PFSK-1 (cell line): Measurements from ENCODE around the gene TRIM7.

Experiments used
- FOXP2 ChIP-seq: optimal IDR thresholded peaks from 2 replicates; pipeline ENCODE3; 2011; ENCODE audit warnings: borderline replicate concordance, control low read depth, inconsistent platforms; ENCODE audit not compliant: insufficient read depth; ENCODE audit errors: extremely low read length, extremely low read depth
- POLR2AphosphoS5 ChIP-seq: IDR thresholded peaks from 2 replicates; pipeline ENCODE4 v1.6.1; 2012; ENCODE audit warnings: low read depth, mild to moderate bottlenecking, control low read depth, low read length, moderate library complexity
- SIN3A ChIP-seq: IDR thresholded peaks from 2 replicates; pipeline ENCODE4 v1.6.1; 2012; ENCODE audit warnings: mild to moderate bottlenecking, low read length, moderate library complexity, borderline replicate concordance; ENCODE audit not compliant: insufficient read depth
- TAF1 ChIP-seq: IDR thresholded peaks from 2 replicates; pipeline ENCODE4 v1.6.1; 2012; ENCODE audit warnings: low read length, control low read depth, borderline replicate concordance; ENCODE audit not compliant: insufficient read depth
- TF ChIP-seq, protein P1 (sequence below), 2 experiments: IDR thresholded peaks; 2 replicates each; pipeline versions ENCODE4 v1.6.1 to v1.8.0; 2011 to 2012; ENCODE audit warnings: low read depth in 2 of 2, low read length in 2 of 2, control low read depth in 1 of 2, inconsistent platforms in 1 of 2, mild to moderate bottlenecking in 1 of 2, moderate library complexity in 1 of 2; ENCODE audit not compliant: insufficient read depth in 1 of 2

TRIM7 gene

DNA sequence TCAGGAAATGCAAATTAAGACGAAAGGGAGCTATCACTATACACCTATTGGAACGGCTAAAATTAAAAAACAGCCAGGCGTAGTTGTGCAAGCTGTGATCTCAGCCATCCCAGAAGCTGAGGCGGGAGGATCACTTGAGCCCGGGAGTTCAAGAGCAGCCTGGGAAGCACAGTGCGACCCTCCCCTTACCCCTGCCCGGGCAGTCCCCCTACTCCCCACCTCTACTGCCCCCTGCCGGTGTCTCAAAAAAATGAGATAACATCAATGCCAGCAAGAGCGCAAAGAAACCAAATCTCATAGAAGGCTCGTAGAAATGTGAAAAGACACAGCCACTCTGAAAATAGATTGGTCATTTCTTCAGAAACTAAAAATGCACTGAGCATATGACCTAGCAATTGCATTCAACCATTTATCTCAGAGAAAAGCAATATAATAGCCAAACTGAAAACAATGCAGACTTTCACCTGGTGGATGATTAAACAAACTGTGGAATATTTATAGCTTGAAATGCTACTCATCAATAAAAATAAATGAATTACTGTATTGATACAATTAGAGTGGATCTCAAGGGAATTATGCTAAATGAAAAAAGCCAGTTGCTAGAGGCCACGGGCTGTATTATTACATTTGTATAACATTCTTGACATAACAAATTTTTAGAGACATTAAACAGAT is 37.0 kb downstream of the TRIM7 start:
- TF ChIP-seq, protein P1, sequence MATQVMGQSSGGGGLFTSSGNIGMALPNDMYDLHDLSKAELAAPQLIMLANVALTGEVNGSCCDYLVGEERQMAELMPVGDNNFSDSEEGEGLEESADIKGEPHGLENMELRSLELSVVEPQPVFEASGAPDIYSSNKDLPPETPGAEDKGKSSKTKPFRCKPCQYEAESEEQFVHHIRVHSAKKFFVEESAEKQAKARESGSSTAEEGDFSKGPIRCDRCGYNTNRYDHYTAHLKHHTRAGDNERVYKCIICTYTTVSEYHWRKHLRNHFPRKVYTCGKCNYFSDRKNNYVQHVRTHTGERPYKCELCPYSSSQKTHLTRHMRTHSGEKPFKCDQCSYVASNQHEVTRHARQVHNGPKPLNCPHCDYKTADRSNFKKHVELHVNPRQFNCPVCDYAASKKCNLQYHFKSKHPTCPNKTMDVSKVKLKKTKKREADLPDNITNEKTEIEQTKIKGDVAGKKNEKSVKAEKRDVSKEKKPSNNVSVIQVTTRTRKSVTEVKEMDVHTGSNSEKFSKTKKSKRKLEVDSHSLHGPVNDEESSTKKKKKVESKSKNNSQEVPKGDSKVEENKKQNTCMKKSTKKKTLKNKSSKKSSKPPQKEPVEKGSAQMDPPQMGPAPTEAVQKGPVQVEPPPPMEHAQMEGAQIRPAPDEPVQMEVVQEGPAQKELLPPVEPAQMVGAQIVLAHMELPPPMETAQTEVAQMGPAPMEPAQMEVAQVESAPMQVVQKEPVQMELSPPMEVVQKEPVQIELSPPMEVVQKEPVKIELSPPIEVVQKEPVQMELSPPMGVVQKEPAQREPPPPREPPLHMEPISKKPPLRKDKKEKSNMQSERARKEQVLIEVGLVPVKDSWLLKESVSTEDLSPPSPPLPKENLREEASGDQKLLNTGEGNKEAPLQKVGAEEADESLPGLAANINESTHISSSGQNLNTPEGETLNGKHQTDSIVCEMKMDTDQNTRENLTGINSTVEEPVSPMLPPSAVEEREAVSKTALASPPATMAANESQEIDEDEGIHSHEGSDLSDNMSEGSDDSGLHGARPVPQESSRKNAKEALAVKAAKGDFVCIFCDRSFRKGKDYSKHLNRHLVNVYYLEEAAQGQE (IDR thresholded peaks at IDR 0.05; ENCODE audit: insufficient read depth in 1 of 2, low read depth in 2 of 2, low read length in 2 of 2), result no peak
- TF ChIP-seq POLR2AphosphoS5 (no peak), SIN3A (no peak), FOXP2 (no peak), TAF1 (no peak)

DNA sequence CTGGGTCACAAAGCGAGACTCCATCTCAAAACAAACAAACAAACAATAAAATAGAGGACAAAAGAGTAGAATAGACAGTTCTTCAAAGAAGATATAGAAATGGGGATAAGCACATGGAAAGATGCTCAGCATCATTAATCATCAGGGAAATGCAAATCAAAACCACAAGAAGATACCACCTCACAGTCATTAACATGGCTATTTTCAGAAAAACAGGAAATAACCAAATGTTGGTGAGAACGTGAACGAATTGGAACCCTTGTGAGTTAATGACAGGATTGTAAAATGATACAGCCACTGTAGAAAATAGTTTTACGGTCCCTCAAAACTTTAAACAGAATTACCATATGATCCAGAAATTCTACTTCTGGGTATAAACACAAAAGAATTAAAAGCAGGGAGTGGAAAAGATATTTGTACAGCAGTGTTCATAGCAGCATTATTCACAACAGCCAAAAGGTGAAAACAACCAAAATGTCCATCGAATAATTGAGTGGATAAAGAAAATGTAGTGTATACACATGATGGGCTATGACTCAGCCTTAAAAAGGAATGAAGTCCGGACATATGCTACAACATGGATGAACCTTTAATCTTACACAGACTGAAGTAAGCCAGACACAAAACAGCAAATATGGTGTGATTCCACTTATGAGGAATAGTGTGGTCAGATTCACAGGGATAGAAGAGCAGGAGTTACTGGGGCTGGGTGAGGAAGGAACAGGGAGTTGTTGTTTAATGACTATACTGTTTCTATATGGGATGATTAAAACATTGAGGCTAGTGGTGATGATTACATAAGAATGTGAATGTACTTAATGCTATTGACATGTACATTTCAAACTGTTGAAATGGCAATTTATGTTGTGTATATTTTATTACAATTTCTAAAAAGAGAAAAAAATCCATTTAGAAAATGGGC is 37.9 kb downstream of the TRIM7 start:
- TF ChIP-seq, protein P1 (IDR thresholded peaks at IDR 0.05; ENCODE audit: insufficient read depth in 1 of 2, low read depth in 2 of 2, low read length in 2 of 2), result no peak
- TF ChIP-seq FOXP2 (no peak), POLR2AphosphoS5 (no peak), TAF1 (no peak), SIN3A (no peak)

DNA sequence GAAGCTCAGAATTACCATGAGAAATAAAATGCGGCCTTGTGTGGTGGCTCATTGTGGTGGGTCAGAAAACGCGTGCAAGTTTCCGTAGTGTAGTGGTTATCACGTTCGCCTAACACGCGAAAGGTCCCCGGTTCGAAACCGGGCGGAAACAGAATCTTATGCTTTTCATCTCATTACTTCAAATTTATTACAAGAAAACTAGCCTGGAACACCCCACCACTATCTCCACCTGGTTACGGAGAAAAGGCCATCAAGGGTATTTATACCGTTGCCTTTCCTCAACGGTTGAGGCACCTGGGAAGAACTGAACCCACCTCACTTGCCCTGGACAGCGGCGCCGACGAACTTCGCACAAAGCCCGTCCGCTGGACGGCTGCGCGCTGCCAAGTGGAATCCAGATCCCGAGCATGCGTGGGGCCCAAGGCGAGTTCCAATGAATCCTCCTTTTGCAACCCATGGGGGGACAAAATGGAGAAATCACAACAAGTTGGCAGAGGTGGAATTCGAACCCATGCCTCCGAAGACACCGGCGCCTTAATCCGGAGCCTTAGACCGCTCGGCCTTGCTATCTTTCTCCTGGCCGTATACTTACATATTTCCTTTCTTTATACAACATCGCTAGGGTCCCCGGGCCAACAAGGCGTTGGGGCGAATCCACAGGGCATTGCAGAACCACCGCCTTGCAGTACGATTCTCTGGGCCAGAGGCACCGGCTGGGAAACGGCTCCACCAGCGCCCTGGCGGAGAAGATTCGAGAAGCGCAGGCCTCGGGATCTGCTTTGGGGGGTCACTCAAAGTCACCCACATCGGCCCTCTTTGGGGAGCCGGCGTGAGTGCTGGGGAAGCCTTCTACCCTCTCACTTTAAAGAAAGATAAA is 40.7 kb downstream of the TRIM7 start:
- TF ChIP-seq TAF1, result no peak
- no peak for TF ChIP-seq FOXP2
- no peak for TF ChIP-seq SIN3A
- TF ChIP-seq, protein P1 (IDR thresholded peaks at IDR 0.05; ENCODE audit: insufficient read depth in 1 of 2, low read depth in 2 of 2, low read length in 2 of 2), result no peak
- TF ChIP-seq POLR2AphosphoS5, result no peak

DNA sequence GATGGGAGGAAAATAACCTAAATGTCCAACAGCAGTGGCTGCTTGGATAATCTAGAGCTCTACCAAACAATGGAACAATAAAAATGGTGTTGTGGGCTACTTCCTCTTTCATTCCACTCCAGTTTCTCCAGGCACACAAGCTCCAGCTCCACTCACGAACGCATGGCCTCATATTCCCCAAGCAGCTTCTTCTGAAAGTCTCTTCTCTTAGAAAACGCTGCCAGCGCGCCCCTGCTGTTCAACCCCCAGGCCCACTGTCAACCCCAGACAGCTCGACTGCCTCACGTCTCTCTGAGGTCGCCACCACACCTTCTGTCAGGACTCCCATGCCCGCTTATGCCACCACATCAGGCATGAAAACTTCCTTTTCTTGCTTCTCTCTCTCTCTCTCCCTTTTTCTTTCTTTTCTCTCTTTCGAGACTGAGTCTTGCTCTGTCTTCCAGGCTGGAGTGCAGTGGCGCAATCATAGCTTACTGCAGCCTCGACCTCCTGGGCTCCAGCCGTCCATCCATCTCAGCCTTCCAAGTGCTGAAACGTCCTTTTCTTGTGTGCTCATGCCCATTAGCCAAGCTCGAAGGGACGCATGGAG is 41.4 kb downstream of the TRIM7 start:
- TF ChIP-seq SIN3A, result no peak
- no peak for TF ChIP-seq TAF1
- TF ChIP-seq POLR2AphosphoS5, result no peak
- TF ChIP-seq, protein P1 (IDR thresholded peaks at IDR 0.05; ENCODE audit: insufficient read depth in 1 of 2, low read depth in 2 of 2, low read length in 2 of 2), result no peak
- no peak for TF ChIP-seq FOXP2
